Psoas muscle (tissue), 8 donors: ENCODE data around the gene C3orf70. TPM values are rescaled to one million over a fixed set of nuclear protein-coding genes. Genes with fewer than 3 reads are reported as not detected.

Experiments
- ATAC-seq, 4 donors: fragments of 200-7000 bp; cut with Tn5 transposase; one replicate each; pipeline ENCODE4 v1.9.1; 2020; ENCODE audit warnings: moderate library complexity in 3 of 4, mild to moderate bottlenecking in 2 of 4
- DNase-seq, 2 donors: peaks; one replicate each; pipeline ENCODE4 v3.0.0-alpha.2; 2020
- H3K27ac ChIP-seq: fragments of 200-600 bp; one replicate; pipeline ENCODE4 v1.8.0; 2022
- H3K27me3 ChIP-seq, 3 donors: fragments of 200-600 bp in 1 of 3; one replicate each; pipeline versions ENCODE4 v1.6.1 to v1.8.0; 2013 to 2022; ENCODE audit warnings: low read length in 2 of 3, mild to moderate bottlenecking in 2 of 3, moderate library complexity in 1 of 3; ENCODE audit not compliant: insufficient read depth in 3 of 3
- H3K36me3 ChIP-seq, 2 donors: fragments of 200-600 bp in 1 of 2; one replicate each; pipeline versions ENCODE4 v1.6.1 to v1.8.0; 2013 to 2022; ENCODE audit warnings: low read depth in 1 of 2, mild to moderate bottlenecking in 1 of 2, moderate library complexity in 1 of 2; ENCODE audit not compliant: insufficient read depth in 1 of 2
- H3K4me1 ChIP-seq: fragments of 200-600 bp; one replicate; pipeline ENCODE4 v1.8.0; 2022
- H3K4me3 ChIP-seq: fragments of 200-600 bp; one replicate; pipeline ENCODE4 v1.8.0; 2022; ENCODE audit warnings: mild to moderate bottlenecking
- H3K9me3 ChIP-seq: fragments of 200-600 bp; one replicate; pipeline ENCODE4 v1.8.0; 2022
- WGBS, 3 donors: extraction: QIAGEN DNeasy Blood & Tissue Kit; methylation state at CpG; one replicate each; pipeline versions ENCODE4 v1.1.6 to v1.1.7; 2013; 5-methylcytosine and 5-hydroxymethylcytosine counted together
- intact Hi-C, 2 donors: fragments of 100-400 bp; cut with DNase I; formaldehyde crosslinking; loops; one replicate each; pipeline versions ENCODE4 v1.11.0 to v1.14.2; 2022
- polyA plus RNA-seq, 3 donors: library from polyadenylated mRNA; stranded (reverse); fragments of 200-250 nt; gene quantifications; one replicate each; pipeline ENCODE4 v1.2.3, GENCODE V29; 2013
- total RNA-seq, 4 donors: library from RNA; stranded (reverse); fragmentation: NEBNext Ultra II Directional in 2 of 4; extraction: Animal tissue kit (Norgen Biotek cat#: 25700) in 2 of 4; gene quantifications; one replicate each; pipeline versions ENCODE4 v1.2.1 to v1.2.4, GENCODE V29; 2021 to 2023
- TF ChIP-seq, protein P1 (sequence below): fragments of 200-600 bp; IDR thresholded peaks from one replicate; pipeline ENCODE4 v1.8.0; 2022; ENCODE audit warnings: antibody characterized with exemption
- donor health status: healthy with polysubstance abuse.
- donor health status: DM: no; HTN: no; CAD: no; lungs with moderate emphysema.
- donor health status: Bipolar disorder and iron deficiency.
- donor health status: healthy.
- donor health status: DM: yes; HTN: yes; CAD: no.
- donor health status: DM: no; HTN: no; CAD: no.
- donor health status: DM: no; HTN: no; CAD: no.
- donor health status: DM: yes; HTN: yes; CAD: no.

Gene C3orf70
- total and polyA plus RNA-seq, 7 donors, result 0.13 to 0.97 (median 0.42) TPM

DNA sequence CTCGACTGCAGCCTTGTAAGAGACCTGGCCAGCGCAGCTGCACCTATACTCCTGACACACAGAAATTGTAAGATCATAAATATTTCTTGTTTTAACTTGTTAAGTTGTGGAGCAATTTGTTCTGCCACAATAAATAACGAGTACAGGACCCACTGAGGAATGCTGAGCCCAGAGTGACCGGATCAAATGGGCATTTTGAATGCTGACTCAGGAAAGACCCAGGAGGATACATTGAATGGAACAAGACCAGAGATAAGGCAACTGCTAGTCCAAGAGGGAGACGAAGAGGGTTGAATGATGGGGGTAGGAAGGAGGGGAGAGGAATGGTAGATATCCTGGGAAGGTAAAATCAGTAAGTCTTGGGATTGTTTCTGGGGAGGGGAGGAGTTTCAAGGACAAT, 8.9 kb upstream of the C3orf70 start:
- intact Hi-C loops, result no loop called here
- Histone ChIP-seq H3K27me3 (peaks cover 0 to 6% (median 4%) of the 10 kb centered on the region in 3 donors), H3K27ac (no peak overlapping the region), H3K4me3 (no peak overlapping the region), H3K4me1 (no peaks in the 10 kb centered on the region), H3K9me3 (no peaks in the 10 kb centered on the region), H3K36me3 (no peaks in the 10 kb centered on the region)
- 49 to 60% (median 52%) methylated on average over 5 of the region's 5 CpGs for WGBS, 3 donors
- TF ChIP-seq, protein P1, sequence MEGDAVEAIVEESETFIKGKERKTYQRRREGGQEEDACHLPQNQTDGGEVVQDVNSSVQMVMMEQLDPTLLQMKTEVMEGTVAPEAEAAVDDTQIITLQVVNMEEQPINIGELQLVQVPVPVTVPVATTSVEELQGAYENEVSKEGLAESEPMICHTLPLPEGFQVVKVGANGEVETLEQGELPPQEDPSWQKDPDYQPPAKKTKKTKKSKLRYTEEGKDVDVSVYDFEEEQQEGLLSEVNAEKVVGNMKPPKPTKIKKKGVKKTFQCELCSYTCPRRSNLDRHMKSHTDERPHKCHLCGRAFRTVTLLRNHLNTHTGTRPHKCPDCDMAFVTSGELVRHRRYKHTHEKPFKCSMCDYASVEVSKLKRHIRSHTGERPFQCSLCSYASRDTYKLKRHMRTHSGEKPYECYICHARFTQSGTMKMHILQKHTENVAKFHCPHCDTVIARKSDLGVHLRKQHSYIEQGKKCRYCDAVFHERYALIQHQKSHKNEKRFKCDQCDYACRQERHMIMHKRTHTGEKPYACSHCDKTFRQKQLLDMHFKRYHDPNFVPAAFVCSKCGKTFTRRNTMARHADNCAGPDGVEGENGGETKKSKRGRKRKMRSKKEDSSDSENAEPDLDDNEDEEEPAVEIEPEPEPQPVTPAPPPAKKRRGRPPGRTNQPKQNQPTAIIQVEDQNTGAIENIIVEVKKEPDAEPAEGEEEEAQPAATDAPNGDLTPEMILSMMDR, result no peak
- DNase-seq, result no peak
- no peak for ATAC-seq

DNA sequence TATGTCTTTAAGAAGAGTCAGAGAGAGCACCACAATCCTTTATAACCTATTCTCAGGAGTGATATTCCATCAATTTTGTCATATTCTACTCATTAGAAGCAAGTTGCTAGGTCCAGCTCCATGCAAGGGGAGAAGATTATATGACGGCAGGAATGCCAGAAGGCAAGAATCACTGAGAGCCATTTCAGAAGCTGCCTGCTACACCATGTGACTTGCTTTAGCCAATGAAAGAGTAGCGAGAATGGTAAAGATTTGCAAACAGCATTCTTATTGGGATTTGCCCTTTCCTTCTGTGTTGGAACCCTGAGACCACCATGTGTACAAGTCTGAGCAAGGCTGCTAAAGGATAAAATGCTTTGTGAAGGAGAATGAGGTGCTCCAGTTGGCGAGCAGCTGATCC, 4.5 kb upstream of the C3orf70 start:
- intact Hi-C loops, result no loop called here
- WGBS, 3 donors, result 72 to 82% (median 74%) methylated on average over 3 of the region's 3 CpGs
- Histone ChIP-seq H3K9me3 (no peaks in the 10 kb centered on the region), H3K27ac (no peak overlapping the region), H3K36me3 (no peaks in the 10 kb centered on the region), H3K4me1 (no peaks in the 10 kb centered on the region), H3K4me3 (no peak overlapping the region), H3K27me3 (peaks cover 0 to 35% (median 20%) of the 10 kb centered on the region in 3 donors)
- no peak for DNase-seq
- ATAC-seq, result no peak
- TF ChIP-seq, protein P1, result no peak

DNA sequence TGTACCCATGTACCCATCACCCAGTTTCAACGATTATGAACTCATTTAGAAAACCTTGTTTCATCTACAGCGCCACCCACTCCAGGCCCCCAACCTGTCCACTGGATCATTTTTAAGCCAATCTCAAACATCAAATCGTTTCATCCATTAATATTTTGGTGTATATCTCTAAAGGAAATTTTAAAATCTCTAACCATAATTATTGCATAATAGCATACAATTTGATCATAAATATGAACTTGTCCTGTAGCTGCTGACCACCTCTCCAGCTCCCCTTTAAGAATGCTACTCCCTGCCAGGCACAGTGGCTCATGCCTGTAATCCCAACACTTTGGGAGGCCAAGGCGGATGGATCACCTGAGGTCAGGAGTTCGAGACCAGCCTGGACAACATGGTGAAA, 2.8 kb upstream of the C3orf70 start:
- Histone ChIP-seq H3K27ac (no peak overlapping the region), H3K4me1 (no peaks in the 10 kb centered on the region), H3K4me3 (no peak overlapping the region), H3K36me3 (no peaks in the 10 kb centered on the region), H3K9me3 (no peaks in the 10 kb centered on the region), H3K27me3 (peaks cover 0 to 51% (median 24%) of the 10 kb centered on the region in 3 donors)
- intact Hi-C loops, result no loop called here
- 92 to 96% (median 94%) methylated on average over 5 of the region's 5 CpGs for WGBS, 3 donors
- DNase-seq (no peak), ATAC-seq (no peak)
- TF ChIP-seq, protein P1, result no peak

DNA sequence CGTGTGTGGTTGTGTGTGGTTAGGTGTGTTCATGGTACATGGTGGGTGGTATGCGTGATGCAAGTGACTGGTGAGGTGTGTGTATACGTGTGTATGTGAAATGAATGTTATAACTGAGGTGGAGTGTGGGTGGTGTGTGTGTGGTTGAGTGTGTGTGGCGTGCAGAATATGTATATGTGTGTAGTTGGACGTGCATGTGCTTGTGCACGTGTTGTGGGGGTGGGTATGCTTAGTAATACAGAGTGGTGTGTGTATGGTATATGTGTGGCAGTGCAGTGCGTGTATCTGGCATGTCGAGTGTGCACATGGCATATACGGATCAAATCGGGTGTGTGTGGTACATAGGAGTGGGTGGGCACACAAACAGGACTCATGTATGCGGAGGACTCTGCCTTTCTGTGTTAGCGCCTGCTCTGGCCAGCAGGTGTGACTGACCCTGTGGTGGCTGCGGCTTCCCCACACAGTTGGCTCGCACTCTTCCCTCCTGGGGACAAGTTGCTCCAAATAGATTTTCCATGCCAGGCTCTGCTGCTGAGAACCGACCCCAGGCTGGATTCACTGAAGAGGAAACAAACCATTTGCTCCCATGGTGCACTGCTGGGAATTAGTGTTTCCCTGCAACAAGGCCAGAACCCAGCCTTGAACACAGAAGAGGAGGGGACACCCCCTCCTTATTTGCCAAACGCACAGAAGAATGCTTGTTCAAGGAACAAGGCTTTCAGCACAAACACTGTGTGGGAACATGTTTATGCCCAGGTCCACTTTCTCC, 1.2 kb upstream of the C3orf70 start:
- WGBS, 3 donors, result 49 to 57% (median 52%) methylated on average over 16 of the region's 16 CpGs
- H3K27me3 ChIP-seq, result peaks cover 2 to 65% (median 22%) of the 10 kb centered on the region in 3 donors
- H3K4me1 ChIP-seq, result no peaks in the 10 kb centered on the region
- DNase-seq (no peak), ATAC-seq (no peak)
- TF ChIP-seq, protein P1, result no peak
- H3K4me3 ChIP-seq, result peak overlapping the region; percentile 71
- H3K27ac ChIP-seq, result no peak overlapping the region
- intact Hi-C loops, result no loop called here
- no peaks in the 10 kb centered on the region for H3K36me3 ChIP-seq
- no peaks in the 10 kb centered on the region for H3K9me3 ChIP-seq
